Cardiac fibroblast (primary cell): ENCODE data around the gene C13orf46.

Experiments used
- DNase-seq, 2 donors: peaks; one replicate each; pipeline versions ENCODE4 v3.0.0 to v3.0.0-alpha.2; 2010; ENCODE audit warnings: low read depth in 2 of 2
- H3K4me3 ChIP-seq, 2 donors: replicated peaks in 1 of 2; 1 replicate in 1 of 2; 2 replicates in 1 of 2; pipeline ENCODE4 v1.5.1; 2011; ENCODE audit warnings: low read depth in 2 of 2, low read length in 2 of 2, mild to moderate bottlenecking in 2 of 2, moderate library complexity in 1 of 2
- CTCF ChIP-seq: IDR thresholded peaks from one replicate; pipeline ENCODE4 v1.5.1; 2011; ENCODE audit warnings: low read depth, mild to moderate bottlenecking, low read length, inconsistent platforms

C13orf46 gene

GRCh38 chr13:113975416-113975815 is 1.5 kb upstream of the C13orf46 start:
- TF ChIP-seq CTCF, result no peak
- no peak for DNase-seq

GRCh38 chr13:113974304-113975281 is 717 bp upstream of the C13orf46 start:
- no peak for DNase-seq
- H3K4me3 ChIP-seq, result no peak overlapping the region
- no peak for TF ChIP-seq CTCF

More at GRCh38 chr13:113975416-113975815, 1.5 kb upstream of the C13orf46 start:
- H3K4me3 ChIP-seq, result no peak overlapping the region

- H3K4me3 ChIP-seq, result no peak overlapping the region
- no peak for TF ChIP-seq CTCF
- no peak for DNase-seq
These were observed 1.2 kb downstream of the C13orf46 start for GRCh38 chr13:113972451-113973217.

GRCh38 chr13:113971471-113972231 is 2.2 kb downstream of the C13orf46 start:
- DNase-seq, result no peak
- no peak for TF ChIP-seq CTCF
- H3K4me3 ChIP-seq, result no peak overlapping the region

GRCh38 chr13:113970810-113971470 is 2.9 kb downstream of the C13orf46 start:
- peak; percentile 46 to 75 for DNase-seq
- TF ChIP-seq CTCF, result no peak
- H3K4me3 ChIP-seq, result no peak overlapping the region
